ENCODE results near the gene MAGI1.
A peak's percentile ranks its signal among the peaks of the same experiment; 100 is the strongest.

MAGI1 gene

GRCh38 chr3:65422154-65422553 is 616.6 kb downstream of the MAGI1 start:
- no peaks in the 10 kb centered on the region for H4K20me1 ChIP-seq (ENCODE audit: insufficient read depth)
- peaks cover 4% of the 10 kb centered on the region for H3K4me1 ChIP-seq (ENCODE audit: low read depth, poor library complexity, severe bottlenecking)
- H3K9ac ChIP-seq = no peak overlapping the region
- no peaks in the 10 kb centered on the region for H3K27me3 ChIP-seq (ENCODE audit: insufficient read depth, low read depth)
- no peaks in the 10 kb centered on the region for H3K79me2 ChIP-seq (ENCODE audit: insufficient read depth, low read depth)
- no peaks in the 10 kb centered on the region for H3K36me3 ChIP-seq (ENCODE audit: insufficient read depth)
- no peak for TF ChIP-seq CTCF (conservative IDR thresholded peaks at IDR 0.05; ENCODE audit: low read depth, low read length)
- no peak overlapping the region for H3K4me2 ChIP-seq
- no peak overlapping the region for H3K4me3 ChIP-seq (IDR thresholded peaks at IDR 0.05; ENCODE audit: insufficient read depth, low read depth, low read length)
- no peak overlapping the region for H2AFZ ChIP-seq (ENCODE audit: low read depth)
- no peak overlapping the region for H3K27ac ChIP-seq

- no peak overlapping the region for H3K9ac ChIP-seq
- no peak overlapping the region for H3K4me2 ChIP-seq
- TF ChIP-seq CTCF (conservative IDR thresholded peaks at IDR 0.05; ENCODE audit: low read depth, low read length) = no peak
- H4K20me1 ChIP-seq (ENCODE audit: insufficient read depth) = no peaks in the 10 kb centered on the region
- H3K79me2 ChIP-seq (ENCODE audit: insufficient read depth, low read depth) = no peaks in the 10 kb centered on the region
- no peaks in the 10 kb centered on the region for H3K27me3 ChIP-seq (ENCODE audit: insufficient read depth, low read depth)
- no peak overlapping the region for H2AFZ ChIP-seq (ENCODE audit: low read depth)
- H3K36me3 ChIP-seq (ENCODE audit: insufficient read depth) = no peaks in the 10 kb centered on the region
- H3K4me1 ChIP-seq (ENCODE audit: low read depth, poor library complexity, severe bottlenecking) = peaks cover 4% of the 10 kb centered on the region
- H3K4me3 ChIP-seq (IDR thresholded peaks at IDR 0.05; ENCODE audit: insufficient read depth, low read depth, low read length) = no peak overlapping the region
- H3K27ac ChIP-seq = no peak overlapping the region
Observed at GRCh38 chr3:65419233-65419632, 619.5 kb downstream of the MAGI1 start.

GRCh38 chr3:65413891-65414290 is 624.8 kb downstream of the MAGI1 start:
- no peaks in the 10 kb centered on the region for H3K27me3 ChIP-seq (ENCODE audit: insufficient read depth, low read depth)
- H3K27ac ChIP-seq = no peak overlapping the region
- H3K9ac ChIP-seq = no peak overlapping the region
- peak overlapping the region; percentile 13; the same call in 1 of the 2 replicates for H3K4me2 ChIP-seq
- H2AFZ ChIP-seq (ENCODE audit: low read depth) = no peak overlapping the region
- no peaks in the 10 kb centered on the region for H4K20me1 ChIP-seq (ENCODE audit: insufficient read depth)
- TF ChIP-seq CTCF (conservative IDR thresholded peaks at IDR 0.05; ENCODE audit: low read depth, low read length) = no peak
- no peak overlapping the region for H3K4me3 ChIP-seq (IDR thresholded peaks at IDR 0.05; ENCODE audit: insufficient read depth, low read depth, low read length)
- no peaks in the 10 kb centered on the region for H3K79me2 ChIP-seq (ENCODE audit: insufficient read depth, low read depth)
- no peaks in the 10 kb centered on the region for H3K36me3 ChIP-seq (ENCODE audit: insufficient read depth)
- peaks cover 21% of the 10 kb centered on the region for H3K4me1 ChIP-seq (ENCODE audit: low read depth, poor library complexity, severe bottlenecking)

GRCh38 chr3:65412588-65412987 is 626.1 kb downstream of the MAGI1 start:
- peaks cover 21% of the 10 kb centered on the region for H3K4me1 ChIP-seq (ENCODE audit: low read depth, poor library complexity, severe bottlenecking)
- H3K36me3 ChIP-seq (ENCODE audit: insufficient read depth) = no peaks in the 10 kb centered on the region
- H3K79me2 ChIP-seq (ENCODE audit: insufficient read depth, low read depth) = no peaks in the 10 kb centered on the region
- no peak overlapping the region for H3K4me3 ChIP-seq (IDR thresholded peaks at IDR 0.05; ENCODE audit: insufficient read depth, low read depth, low read length)
- no peak overlapping the region for H2AFZ ChIP-seq (ENCODE audit: low read depth)
- H3K27ac ChIP-seq = no peak overlapping the region
- H3K9ac ChIP-seq = no peak overlapping the region
- TF ChIP-seq CTCF (conservative IDR thresholded peaks at IDR 0.05; ENCODE audit: low read depth, low read length) = no peak
- no peaks in the 10 kb centered on the region for H4K20me1 ChIP-seq (ENCODE audit: insufficient read depth)
- H3K4me2 ChIP-seq = peak overlapping the region; percentile 25; the same call in 1 of the 2 replicates
- H3K27me3 ChIP-seq (ENCODE audit: insufficient read depth, low read depth) = no peaks in the 10 kb centered on the region
